Stomach (tissue), 9 donors: ENCODE data around the gene SLC26A3. TPM values are rescaled to one million over a fixed set of nuclear protein-coding genes. Genes with fewer than 3 reads are reported as not detected.

Experiments
- DNase-seq, 2 donors: peaks; one replicate each; pipeline versions ENCODE4 v3.0.0 to v3.0.0-alpha.2; 2013 to 2019
- H3K27ac ChIP-seq, 5 donors: fragments of 200-600 bp in 4 of 5; sonication (generic) in 4 of 5; one replicate each; pipeline ENCODE4 v1.5.1; 2013 to 2019; ENCODE audit warnings: mild to moderate bottlenecking in 1 of 5, moderate library complexity in 1 of 5
- H3K27me3 ChIP-seq, 3 donors: fragments of 200-600 bp; sonication (generic); one replicate each; pipeline ENCODE4 v1.5.1; 2017 to 2019; ENCODE audit warnings: mixed run types in 1 of 3
- H3K36me3 ChIP-seq, 4 donors: fragments of 200-600 bp; sonication (generic); 1 replicate in 3 of 4; 2 replicates in 1 of 4; pipeline ENCODE4 v1.5.1; 2016 to 2019
- H3K4me1 ChIP-seq, 4 donors: fragments of 200-600 bp; sonication (generic); one replicate each; pipeline ENCODE4 v1.5.1; 2016 to 2019
- H3K4me3 ChIP-seq, 4 donors: fragments of 200-600 bp; sonication (generic) in 3 of 4; one replicate each; pipeline ENCODE4 v1.5.1; 2016 to 2019; ENCODE audit warnings: mild to moderate bottlenecking in 1 of 4
- H3K9me3 ChIP-seq, 4 donors: fragments of 200-600 bp; sonication (generic); one replicate each; pipeline ENCODE4 v1.5.1; 2016 to 2019
- CTCF ChIP-seq, 7 experiments: fragments of 450-650 bp in 4 of 7; fragments of 200-600 bp in 3 of 7; sonication (generic) in 3 of 7; IDR thresholded peaks; one replicate each; pipeline ENCODE4 v1.5.1; 2016 to 2019; ENCODE audit warnings: antibody characterized with exemption in 7 of 7, control low read depth in 2 of 7, mild to moderate bottlenecking in 1 of 7
- EP300 ChIP-seq: sonication (generic); formaldehyde crosslinking; IDR thresholded peaks from one replicate; pipeline ENCODE4 v1.6.1; 2017; ENCODE audit warnings: antibody characterized with exemption
- POLR2A ChIP-seq, 4 donors: fragments of 450-650 bp; IDR thresholded peaks; one replicate each; pipeline ENCODE4 v1.6.1; 2016; ENCODE audit warnings: antibody characterized with exemption in 4 of 4, control low read depth in 2 of 4, mild to moderate bottlenecking in 1 of 4, moderate library complexity in 1 of 4
- POLR2AphosphoS5 ChIP-seq, 3 donors: sonication (generic); formaldehyde crosslinking; IDR thresholded peaks; one replicate each; pipeline ENCODE4 v1.6.1; 2016; ENCODE audit warnings: antibody characterized with exemption in 3 of 3
- WGBS, 5 donors: extraction: QIAGEN DNeasy Blood & Tissue Kit in 3 of 5; methylation state at CpG; one replicate each; pipeline versions ENCODE4 v1.1.5 to v1.1.7; 2013 to 2018; 5-methylcytosine and 5-hydroxymethylcytosine counted together
- intact Hi-C: fragments of 100-400 bp; cut with DNase I; formaldehyde crosslinking; loops from one replicate; pipeline ENCODE4 v1.15.1; 2023; ENCODE audit warnings: low total_unique reads
- polyA plus RNA-seq, 3 donors: library from polyadenylated mRNA; stranded (reverse); fragments of 200-250 nt; gene quantifications; one replicate each; pipeline ENCODE4 v1.2.3, GENCODE V29; 2013
- total RNA-seq, 5 donors: library from RNA; depleted of rRNA; stranded (reverse); fragments of >200 nt; gene quantifications; one replicate each; pipeline versions ENCODE4 v1.1.0 to v1.2.3, GENCODE V29; 2014 to 2016
- donor health status: healthy with polysubstance abuse.
- donor health status: Bipolar disorder and iron deficiency.
- donor health status: healthy.

The SLC26A3 gene
- total and polyA plus RNA-seq, 8 donors: 0.10 to 52.4 (median 2.1) TPM; not detected in 4

GRCh38 chr7:107838816-107839565 lies 36.0 kb upstream of the SLC26A3 start:
- H3K27ac ChIP-seq: no peak overlapping the region
- intact Hi-C loops: no loop called here
- no peaks in the 10 kb centered on the region for H3K9me3 ChIP-seq
- no peak for DNase-seq
- H3K36me3 ChIP-seq: no peaks in the 10 kb centered on the region
- H3K4me3 ChIP-seq: no peak overlapping the region
- TF ChIP-seq CTCF (IDR thresholded peaks at IDR 0.05): no peak
- no peak for TF ChIP-seq EP300
- no peak for TF ChIP-seq POLR2A (IDR thresholded peaks at IDR 0.05)
- no peak for TF ChIP-seq POLR2AphosphoS5 (IDR thresholded peaks at IDR 0.05)
- peaks cover 0 to 12% (median 5%) of the 10 kb centered on the region in 4 donors for H3K4me1 ChIP-seq
- WGBS, 5 donors: 80 to 93% (median 91%) methylated on average over 5 of the region's 5 CpGs
- H3K27me3 ChIP-seq: no peaks in the 10 kb centered on the region

GRCh38 chr7:107838024-107838601 lies 35.1 kb upstream of the SLC26A3 start:
- DNase-seq: no peak
- Histone ChIP-seq H3K9me3 (no peaks in the 10 kb centered on the region), H3K4me3 (no peak overlapping the region), H3K27ac (no peak overlapping the region), H3K27me3 (no peaks in the 10 kb centered on the region), H3K36me3 (no peaks in the 10 kb centered on the region), H3K4me1 (peaks cover 0 to 12% (median 5%) of the 10 kb centered on the region in 4 donors)
- intact Hi-C loops: no loop called here
- no peak for TF ChIP-seq POLR2AphosphoS5 (IDR thresholded peaks at IDR 0.05)
- WGBS, 5 donors: 82 to 89% (median 87%) methylated on average over 3 of the region's 3 CpGs

GRCh38 chr7:107837145-107837512 lies 34.1 kb upstream of the SLC26A3 start:
- Histone ChIP-seq H3K27ac (no peak overlapping the region), H3K27me3 (no peaks in the 10 kb centered on the region), H3K36me3 (no peaks in the 10 kb centered on the region), H3K4me3 (no peak overlapping the region), H3K9me3 (no peaks in the 10 kb centered on the region), H3K4me1 (peaks cover 0 to 12% (median 5%) of the 10 kb centered on the region in 4 donors)
- DNase-seq: no peak
- 0 to 86% (median 44%) methylated on average over 1 of the region's 1 CpG for WGBS, 5 donors
- TF ChIP-seq CTCF (IDR thresholded peaks at IDR 0.05) (no peak), POLR2A (IDR thresholded peaks at IDR 0.05) (no peak), EP300 (no peak), POLR2AphosphoS5 (IDR thresholded peaks at IDR 0.05) (no peak)
- intact Hi-C loops: no loop called here

- DNase-seq: peak in 1 of 2 donors; percentile 41
- WGBS, 5 donors: 12 to 27% (median 15%) methylated on average over 10 of the region's 10 CpGs
- intact Hi-C loops: no loop called here
- Histone ChIP-seq H3K27ac (no peak overlapping the region), H3K4me3 (no peak overlapping the region), H3K9me3 (no peaks in the 10 kb centered on the region), H3K36me3 (no peaks in the 10 kb centered on the region), H3K27me3 (no peaks in the 10 kb centered on the region), H3K4me1 (peaks cover 0 to 12% (median 5%) of the 10 kb centered on the region in 4 donors)
- TF ChIP-seq POLR2AphosphoS5 (IDR thresholded peaks at IDR 0.05) (no peak), POLR2A (IDR thresholded peaks at IDR 0.05) (no peak), EP300 (no peak), CTCF (IDR thresholded peaks at IDR 0.05) (no peak)
Observed at GRCh38 chr7:107836237-107837144, 33.5 kb upstream of the SLC26A3 start.
